ENCODE results near the gene CDKN1B.

Gene CDKN1B

DNA sequence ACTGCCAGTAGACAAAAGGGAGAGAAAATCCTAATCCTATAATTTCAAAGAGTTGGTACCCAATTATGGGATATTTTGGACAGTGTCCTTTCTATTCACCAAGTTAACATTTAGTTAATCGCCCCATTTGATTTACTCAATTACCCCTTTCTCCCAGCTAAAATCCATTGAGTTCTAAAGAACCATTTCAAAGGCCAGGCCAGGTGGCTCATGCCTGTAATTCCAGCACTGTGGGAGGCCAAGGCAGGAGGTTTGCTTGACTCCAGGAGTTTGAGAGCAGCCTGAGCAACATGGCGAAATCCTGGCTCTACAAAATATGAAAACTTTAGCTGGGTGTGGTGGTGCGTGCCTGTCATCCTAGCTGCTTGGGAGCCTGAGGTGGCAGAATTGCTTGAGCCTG lies 15.7 kb upstream of the CDKN1B start:
- DNase-seq (ENCODE audit: low read depth in 2 of 2), result no peak

DNA sequence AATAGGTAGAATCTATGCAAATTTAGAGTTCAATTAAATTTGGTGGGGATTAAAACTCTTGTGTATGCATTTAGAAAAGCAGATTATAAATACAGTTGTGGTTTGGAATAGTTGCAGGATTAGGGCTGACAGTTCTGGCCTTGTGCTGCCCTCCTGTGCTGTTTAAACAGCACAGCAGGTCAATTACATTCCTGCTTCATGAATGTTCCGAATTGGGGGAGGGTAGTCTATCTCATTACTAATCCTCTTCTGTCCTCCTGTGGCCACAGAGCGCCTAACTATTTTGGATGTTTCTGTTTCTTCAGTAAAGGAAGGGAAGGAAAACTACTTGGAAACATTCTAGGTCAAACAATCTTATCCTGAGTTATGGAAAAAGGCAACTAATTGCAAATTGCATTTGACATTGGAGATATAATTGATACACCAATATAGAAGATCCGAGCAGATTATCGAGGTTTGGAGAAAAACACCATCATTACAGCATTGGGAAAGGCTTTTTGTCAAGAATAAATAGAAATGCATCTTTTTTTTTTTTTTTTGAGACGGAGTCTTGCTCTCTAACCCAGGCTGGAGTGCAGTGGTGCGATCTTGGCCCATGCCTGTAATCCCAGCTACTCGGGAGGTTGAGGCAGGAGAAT lies 12.5 kb upstream of the CDKN1B start:
- no peak for DNase-seq (ENCODE audit: low read depth in 2 of 2)

DNA sequence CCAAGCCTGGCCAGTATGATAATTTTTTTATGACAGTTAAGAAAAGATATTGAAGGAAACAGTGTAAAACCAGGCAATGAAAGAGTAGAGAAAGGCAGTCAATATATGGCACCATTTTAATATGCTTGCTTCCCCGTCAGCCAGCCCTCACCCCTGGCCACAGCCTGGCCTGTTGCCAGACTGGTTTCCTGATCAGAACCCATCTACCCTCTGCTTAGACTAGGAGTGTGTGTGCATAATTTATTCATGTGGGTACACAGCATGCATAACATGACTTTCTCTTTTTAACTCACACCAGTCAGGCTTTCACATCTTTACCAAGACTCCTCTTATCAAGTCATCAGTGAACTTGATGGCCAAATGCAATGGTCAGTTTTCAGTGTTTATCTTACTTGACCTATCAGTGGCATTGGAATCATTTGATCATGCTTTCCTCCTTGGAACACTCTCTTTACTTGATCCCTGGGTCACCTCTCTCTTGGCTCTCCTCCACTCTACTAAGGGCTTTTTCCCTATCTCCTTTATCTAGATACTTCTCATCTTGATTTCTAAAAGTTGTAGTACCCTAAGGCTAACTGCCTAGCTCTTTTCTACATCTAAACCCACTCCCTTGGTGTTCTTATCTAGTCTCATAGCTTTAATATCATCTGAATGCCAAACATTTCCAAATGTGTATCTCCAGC lies 11.2 kb upstream of the CDKN1B start:
- no peak for DNase-seq (ENCODE audit: low read depth in 2 of 2)

DNA sequence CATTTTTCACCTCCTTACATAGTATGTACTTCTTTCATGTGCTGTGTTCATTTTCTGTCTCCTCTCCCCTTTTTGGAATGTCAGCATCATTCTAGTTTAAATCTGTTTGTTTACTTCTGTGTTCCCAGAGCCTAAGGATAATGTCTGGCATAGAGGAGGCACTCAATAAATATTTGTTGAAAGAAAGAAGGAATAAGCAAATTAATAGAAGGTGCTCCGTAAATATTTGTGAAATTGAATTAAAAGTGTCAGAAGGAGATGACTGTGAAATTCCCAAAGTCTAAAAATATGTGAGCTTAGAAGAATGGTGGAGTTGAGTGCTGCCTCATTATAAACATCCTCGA lies 3.3 kb upstream of the CDKN1B start:
- no peak for DNase-seq (ENCODE audit: low read depth in 2 of 2)

DNA sequence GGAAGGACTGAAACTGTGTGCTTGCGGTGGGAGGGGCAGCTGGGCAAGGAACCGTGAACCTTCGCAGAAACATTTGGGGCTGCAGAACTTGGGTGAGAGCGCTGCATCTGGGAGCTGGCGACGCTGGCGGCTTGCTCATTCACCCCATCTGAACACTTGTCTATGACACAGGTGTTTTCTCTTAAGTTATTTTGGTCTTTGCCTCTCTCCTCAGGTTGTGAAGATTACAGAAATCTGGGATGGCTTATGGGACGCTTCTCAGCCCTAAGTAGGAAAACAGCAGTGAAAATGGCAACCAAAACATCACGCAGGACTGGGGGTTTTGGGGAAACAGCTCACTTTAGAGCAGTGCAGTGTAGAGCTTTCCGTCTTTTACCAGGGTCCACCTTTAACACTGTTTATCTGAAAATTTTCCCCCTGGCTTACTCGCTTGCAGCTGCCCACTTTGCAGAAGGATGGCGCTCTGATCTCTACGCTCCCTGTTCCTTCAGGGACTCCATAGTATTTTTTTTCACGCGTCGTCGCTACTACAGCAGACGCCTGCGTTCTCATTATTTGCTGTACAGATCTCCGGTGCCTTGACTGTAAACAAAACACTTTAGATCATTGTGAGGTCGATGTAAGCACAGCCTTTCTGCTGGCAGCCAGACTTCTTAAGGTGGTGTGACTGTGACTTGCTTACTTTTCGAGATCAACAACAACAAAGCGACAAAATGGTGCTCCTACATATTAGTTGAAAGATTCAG lies 2.7 kb upstream of the CDKN1B start:
- DNase-seq (ENCODE audit: low read depth in 2 of 2), result no peak

DNA sequence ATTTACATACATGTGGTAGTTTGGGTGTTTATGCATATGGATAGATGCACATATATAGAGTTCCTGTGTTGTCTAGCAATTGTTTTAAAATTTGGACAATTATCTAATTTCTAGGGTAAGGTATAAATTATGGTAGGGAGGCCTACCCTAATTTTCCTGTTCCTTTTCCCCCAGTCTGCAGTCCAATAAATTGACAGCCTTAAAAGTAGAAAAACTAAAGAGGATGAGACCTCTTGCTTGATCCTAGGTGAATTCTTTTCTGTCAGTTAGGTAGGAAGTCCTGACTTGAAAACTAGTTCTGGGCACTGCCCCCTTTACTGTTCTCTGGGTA lies 2.1 kb upstream of the CDKN1B start:
- DNase-seq (ENCODE audit: low read depth in 2 of 2), result no peak

DNA sequence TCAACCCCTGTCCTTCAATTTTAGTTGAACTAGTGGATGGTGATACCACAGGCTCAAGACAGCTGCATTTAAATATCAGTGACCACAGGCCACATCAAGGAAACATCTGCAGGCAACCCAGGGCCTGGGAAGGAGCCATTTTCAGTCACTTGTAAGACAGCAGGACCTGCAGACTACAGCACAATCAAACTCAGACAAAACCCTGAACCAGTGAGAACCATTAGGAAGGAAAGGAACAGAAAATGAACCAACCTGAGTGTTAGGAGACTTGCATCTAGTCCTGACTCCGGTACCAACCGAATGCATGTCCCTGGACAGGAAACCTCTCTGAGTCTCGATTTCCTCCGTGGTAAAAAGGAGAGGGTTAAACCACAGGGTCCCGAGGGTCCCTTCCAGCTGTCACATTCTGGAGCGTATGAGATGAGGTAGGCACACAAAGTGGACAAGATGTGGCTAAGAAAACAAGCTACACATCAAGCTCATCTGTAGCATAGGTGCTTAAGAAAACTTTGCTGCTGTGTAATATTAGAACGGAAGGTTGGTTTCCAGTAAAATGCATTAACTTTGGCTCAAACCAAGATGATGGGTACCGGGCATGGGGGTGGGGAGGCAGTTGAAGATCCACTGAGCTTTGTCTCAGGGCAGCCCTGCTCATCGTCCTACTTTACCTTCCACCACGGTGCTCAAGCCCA lies 1.6 kb upstream of the CDKN1B start:
- no peak for DNase-seq (ENCODE audit: low read depth in 2 of 2)

DNA sequence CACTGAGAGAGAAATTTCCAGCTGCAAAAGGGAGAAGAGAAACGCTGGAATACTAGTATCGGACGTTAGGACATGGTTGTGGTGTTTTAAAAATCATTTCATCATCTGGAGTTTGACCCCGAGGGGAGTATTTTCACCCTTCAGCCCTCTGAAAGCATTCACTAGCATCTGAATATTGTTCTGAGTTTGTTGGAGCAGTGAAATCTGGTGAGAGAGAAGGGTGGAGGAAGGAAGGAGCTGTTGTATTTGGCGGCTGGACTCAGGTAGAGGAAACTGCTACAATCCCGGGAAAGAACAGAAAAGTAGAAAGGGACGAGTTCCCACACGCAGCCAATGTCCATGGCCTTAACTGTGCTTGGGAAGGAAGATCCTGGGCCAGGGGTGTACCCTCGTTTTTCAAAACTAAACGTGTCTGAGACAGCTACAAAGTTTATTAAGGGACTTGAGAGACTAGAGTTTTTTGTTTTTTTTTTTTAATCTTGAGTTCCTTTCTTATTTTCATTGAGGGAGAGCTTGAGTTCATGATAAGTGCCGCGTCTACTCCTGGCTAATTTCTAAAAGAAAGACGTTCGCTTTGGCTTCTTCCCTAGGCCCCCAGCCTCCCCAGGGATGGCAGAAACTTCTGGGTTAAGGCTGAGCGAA lies 896 bp upstream of the CDKN1B start:
- DNase-seq (ENCODE audit: low read depth in 2 of 2), result no peak

DNA sequence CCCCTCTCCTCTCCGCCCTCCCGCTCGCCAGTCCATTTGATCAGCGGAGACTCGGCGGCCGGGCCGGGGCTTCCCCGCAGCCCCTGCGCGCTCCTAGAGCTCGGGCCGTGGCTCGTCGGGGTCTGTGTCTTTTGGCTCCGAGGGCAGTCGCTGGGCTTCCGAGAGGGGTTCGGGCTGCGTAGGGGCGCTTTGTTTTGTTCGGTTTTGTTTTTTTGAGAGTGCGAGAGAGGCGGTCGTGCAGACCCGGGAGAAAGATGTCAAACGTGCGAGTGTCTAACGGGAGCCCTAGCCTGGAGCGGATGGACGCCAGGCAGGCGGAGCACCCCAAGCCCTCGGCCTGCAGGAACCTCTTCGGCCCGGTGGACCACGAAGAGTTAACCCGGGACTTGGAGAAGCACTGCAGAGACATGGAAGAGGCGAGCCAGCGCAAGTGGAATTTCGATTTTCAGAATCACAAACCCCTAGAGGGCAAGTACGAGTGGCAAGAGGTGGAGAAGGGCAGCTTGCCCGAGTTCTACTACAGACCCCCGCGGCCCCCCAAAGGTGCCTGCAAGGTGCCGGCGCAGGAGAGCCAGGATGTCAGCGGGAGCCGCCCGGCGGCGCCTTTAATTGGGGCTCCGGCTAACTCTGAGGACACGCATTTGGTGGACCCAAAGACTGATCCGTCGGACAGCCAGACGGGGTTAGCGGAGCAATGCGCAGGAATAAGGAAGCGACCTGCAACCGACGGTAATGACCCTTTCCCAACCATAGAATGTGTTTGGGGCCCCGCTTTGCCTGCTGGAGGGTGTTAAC lies 615 bp downstream of the CDKN1B start:
- DNase-seq (ENCODE audit: low read depth in 2 of 2), result no peak

DNA sequence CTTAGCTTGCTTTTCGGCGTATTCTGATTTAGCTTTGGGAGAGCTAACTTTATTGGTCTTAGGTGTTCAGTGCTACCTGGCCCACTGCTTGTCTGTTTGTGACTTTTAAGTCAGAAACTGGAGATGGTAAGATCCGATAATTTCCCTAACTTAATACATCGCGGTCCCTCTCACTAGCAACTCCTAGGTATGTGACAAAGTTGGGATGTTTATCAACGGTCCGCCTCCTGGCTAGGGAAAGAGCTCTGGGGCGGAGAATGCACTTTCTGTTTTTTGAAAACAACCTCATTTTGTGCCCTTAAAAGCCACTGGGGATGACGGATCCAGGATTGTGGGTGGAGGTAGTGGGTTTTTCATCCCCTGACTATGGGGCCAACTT lies 1.2 kb downstream of the CDKN1B start:
- DNase-seq (ENCODE audit: low read depth in 2 of 2), result no peak

DNA sequence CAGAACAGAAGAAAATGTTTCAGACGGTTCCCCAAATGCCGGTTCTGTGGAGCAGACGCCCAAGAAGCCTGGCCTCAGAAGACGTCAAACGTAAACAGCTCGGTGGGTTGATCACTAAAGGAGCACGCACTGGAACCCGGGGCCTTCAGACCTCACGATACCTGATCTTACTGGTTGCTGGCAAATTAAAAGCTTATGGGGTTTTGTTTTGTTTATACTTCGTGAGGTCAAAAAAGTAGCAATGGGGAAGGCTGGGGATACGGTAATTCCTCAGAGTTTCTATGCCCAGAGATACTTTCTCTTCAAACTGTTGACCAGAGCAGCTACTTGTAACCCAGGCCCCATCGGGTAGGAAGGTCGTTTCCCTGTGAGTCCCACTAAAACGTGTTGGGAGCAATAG lies 1.7 kb downstream of the CDKN1B start:
- no peak for DNase-seq (ENCODE audit: low read depth in 2 of 2)

DNA sequence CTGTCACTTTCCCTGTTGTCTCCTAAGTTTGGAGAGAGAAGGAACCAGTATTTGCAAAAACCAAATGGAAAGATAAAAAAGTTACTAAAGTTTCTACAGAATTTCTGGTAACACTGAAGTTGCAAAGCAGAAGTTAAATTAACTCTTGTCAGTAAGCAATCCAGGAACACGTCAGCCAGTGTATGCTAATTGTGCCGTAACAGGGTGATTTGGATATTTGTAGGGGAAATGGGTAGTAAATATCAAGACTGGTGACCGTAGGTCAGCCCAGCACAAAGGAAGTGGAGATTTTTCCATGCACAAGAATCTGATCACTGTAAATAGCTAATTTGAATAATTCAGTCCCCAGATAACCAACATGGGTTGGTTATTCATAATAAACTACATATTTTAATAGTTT lies 2.3 kb downstream of the CDKN1B start:
- no peak for DNase-seq (ENCODE audit: low read depth in 2 of 2)

DNA sequence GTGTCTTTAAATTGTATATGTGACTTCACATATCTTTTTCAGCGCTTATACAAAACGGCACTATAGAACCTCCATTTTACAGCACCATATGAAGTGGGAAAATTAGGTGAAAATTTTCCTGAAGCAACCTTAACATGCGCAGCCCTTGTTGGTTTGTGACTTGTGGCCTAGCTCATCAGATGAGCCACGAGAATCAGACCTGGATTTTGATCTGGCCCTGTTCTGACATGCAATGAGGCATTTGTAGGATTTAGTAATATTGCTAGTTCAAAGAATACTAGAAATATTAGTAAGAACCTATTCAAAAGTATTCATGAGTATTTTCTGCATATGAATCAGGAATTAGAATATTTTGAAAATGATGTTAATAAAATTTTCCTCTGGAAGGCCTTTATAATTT lies 2.9 kb downstream of the CDKN1B start:
- DNase-seq (ENCODE audit: low read depth in 2 of 2), result no peak

DNA sequence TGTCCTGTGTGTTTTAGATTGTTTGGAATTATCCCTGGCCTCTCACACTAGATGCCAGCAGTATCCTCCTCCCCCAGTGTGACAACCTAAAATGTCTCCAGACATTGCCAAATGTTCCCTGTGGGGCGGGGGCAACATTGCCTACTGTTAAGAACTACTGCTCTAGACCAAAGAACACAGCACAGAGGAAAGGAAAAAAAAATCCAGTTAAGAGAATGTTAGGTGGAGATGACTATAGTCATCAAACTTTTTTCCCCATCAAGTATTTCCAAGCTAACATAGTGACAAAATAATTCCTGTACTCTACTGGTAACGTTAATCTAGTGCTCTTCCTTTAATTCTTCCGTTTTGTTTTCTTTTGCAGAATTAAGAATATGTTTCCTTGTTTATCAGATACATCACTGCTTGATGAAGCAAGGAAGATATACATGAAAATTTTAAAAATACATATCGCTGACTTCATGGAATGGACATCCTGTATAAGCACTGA lies 3.5 kb downstream of the CDKN1B start:
- no peak for DNase-seq (ENCODE audit: low read depth in 2 of 2)

DNA sequence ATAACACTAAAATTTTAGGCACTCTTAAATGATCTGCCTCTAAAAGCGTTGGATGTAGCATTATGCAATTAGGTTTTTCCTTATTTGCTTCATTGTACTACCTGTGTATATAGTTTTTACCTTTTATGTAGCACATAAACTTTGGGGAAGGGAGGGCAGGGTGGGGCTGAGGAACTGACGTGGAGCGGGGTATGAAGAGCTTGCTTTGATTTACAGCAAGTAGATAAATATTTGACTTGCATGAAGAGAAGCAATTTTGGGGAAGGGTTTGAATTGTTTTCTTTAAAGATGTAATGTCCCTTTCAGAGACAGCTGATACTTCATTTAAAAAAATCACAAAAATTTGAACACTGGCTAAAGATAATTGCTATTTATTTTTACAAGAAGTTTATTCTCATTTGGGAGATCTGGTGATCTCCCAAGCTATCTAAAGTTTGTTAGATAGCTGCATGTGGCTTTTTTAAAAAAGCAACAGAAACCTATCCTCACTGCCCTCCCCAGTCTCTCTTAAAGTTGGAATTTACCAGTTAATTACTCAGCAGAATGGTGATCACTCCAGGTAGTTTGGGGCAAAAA lies 4.1 kb downstream of the CDKN1B start:
- no peak for DNase-seq (ENCODE audit: low read depth in 2 of 2)

DNA sequence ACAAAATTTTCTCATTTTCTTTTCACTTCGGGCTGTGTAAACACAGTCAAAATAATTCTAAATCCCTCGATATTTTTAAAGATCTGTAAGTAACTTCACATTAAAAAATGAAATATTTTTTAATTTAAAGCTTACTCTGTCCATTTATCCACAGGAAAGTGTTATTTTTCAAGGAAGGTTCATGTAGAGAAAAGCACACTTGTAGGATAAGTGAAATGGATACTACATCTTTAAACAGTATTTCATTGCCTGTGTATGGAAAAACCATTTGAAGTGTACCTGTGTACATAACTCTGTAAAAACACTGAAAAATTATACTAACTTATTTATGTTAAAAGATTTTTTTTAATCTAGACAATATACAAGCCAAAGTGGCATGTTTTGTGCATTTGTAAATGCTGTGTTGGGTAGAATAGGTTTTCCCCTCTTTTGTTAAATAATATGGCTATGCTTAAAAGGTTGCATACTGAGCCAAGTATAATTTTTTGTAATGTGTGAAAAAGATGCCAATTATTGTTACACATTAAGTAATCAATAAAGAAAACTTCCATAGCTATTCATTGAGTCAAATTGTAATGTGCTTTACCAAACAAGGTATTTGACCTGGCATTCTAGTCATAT lies 4.8 kb downstream of the CDKN1B start:
- DNase-seq (ENCODE audit: low read depth in 2 of 2), result no peak

DNA sequence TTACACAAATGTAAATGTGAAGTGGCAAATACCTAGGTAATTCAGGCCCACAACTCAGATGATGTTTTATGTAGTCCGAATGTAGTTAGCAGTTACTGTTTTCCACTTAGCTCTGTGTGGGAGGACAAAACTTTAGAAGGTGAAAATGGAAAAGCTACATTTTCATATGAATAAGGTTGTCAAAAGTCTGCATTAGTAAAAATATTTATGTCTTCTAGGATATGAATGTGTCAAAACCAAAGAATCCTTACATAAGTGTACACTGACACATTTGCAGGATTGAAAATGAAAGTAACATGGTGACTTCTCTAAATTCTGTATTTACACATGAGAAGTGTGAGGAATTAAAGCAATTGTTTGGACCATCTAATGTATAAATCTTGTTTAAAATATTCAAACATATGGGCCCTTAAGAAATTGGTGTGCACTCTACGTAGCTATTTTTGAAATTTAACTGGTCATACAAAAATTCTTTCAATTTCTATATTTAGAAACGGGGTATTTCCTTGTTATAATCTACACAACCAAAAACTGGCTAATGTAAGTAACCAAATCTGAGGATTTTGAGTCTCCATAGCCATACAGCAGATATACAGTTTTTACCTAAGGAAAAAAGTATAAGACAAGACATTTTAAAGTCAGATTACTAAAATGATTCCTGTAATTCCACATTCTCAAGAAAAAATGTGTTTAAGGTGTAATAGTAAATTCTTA lies 5.4 kb downstream of the CDKN1B start:
- DNase-seq (ENCODE audit: low read depth in 2 of 2), result no peak

DNA sequence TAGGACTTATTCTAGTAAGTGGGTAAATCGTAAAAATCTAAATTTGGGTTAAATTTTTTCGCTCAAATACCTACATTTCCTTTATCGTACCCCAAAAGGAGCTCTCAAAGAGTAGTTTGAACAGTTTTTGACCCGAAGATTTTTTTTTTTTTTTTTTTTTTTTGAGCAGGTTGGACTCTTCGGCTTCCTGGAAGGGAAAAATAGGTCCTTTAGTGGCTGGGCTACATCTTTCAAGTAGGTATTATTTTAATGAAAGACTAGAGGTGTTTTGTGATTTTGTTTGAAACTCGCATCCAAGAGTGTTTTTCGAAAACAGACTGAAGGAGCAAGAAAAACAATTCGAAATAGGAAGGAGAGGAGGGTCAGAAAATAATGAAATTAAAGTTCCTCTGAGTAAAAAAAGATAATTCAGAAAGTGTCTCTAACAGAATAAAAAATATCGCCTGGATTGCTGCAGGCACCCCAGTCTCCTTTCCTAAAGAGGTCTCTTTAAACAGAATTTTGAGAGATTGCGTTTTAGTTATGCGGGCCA lies 6.0 kb downstream of the CDKN1B start:
- no peak for DNase-seq (ENCODE audit: low read depth in 2 of 2)

DNA sequence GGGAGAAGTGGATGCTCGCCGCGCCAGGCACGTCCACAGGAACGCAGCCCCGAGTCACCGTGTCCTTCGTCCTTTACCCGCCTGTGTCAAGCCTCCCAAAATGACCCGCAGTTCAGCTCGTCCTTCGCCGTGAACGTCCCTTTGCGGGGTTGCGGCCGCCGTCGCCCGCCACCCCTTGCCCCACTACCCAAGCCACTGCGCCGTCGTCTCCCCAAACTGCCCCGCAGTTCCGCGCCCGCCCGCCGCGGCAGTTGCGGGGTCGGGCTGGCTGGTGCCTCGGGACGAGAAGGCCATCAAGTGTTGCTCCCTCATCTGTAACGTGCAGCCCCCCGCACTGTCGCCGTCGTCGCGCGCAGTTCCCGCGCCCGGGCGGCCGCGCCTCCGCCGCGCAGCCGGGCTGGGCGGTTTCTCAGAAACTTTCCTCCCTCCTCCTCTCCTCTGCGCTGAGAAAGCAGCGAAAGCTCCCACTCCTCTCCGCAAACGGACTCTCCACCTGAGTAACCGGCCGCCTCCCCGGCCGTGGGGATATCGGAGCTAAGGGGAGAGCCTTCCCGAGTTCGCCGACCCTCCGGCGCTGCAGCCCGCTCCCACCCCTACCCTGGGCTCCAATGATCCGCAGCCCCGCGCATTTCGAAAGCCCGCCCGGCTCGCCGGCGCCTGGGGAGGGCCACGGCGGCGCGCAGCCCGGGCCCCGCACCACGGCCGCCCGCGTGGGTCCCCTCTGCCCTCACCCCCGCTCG lies 6.7 kb downstream of the CDKN1B start:
- DNase-seq (ENCODE audit: low read depth in 2 of 2), result no peak

All from activated CD8-positive, alpha-beta memory T cell treated with anti-CD3 and anti-CD28 coated beads for 4 hours (primary cell).